Lower lobe of right lung (tissue), 2 donors: Measurements from ENCODE around the gene PDK2. TPM values are rescaled to one million over a fixed set of nuclear protein-coding genes. Genes with fewer than 3 reads are reported as not detected.

Experiments
- ATAC-seq, 2 donors: fragments of 200-7000 bp; cut with Tn5 transposase; one replicate each; pipeline ENCODE4 v1.9.1; 2020 to 2022; ENCODE audit warnings: mild to moderate bottlenecking in 2 of 2, moderate library complexity in 2 of 2
- DNase-seq: peaks from one replicate; pipeline ENCODE4 v3.0.0-alpha.2; 2020
- H3K27ac ChIP-seq: fragments of 200-600 bp; one replicate; pipeline ENCODE4 v1.8.0; 2022
- H3K27me3 ChIP-seq: fragments of 200-600 bp; one replicate; pipeline ENCODE4 v1.8.0; 2022; ENCODE audit warnings: low read depth
- H3K36me3 ChIP-seq: fragments of 200-600 bp; one replicate; pipeline ENCODE4 v1.8.0; 2022; ENCODE audit warnings: mild to moderate bottlenecking
- H3K4me1 ChIP-seq: fragments of 200-600 bp; one replicate; pipeline ENCODE4 v1.8.0; 2022
- H3K4me3 ChIP-seq: fragments of 200-600 bp; one replicate; pipeline ENCODE4 v1.8.0; 2022; ENCODE audit warnings: mild to moderate bottlenecking
- H3K9me3 ChIP-seq: fragments of 200-600 bp; one replicate; pipeline ENCODE4 v1.8.0; 2022
- intact Hi-C: fragments of 100-400 bp; cut with DNase I; formaldehyde crosslinking; loops from one replicate; pipeline ENCODE4 v1.11.0; 2022
- total RNA-seq: library from RNA; stranded (reverse); fragmentation: NEBNext Ultra II Directional; extraction: Animal tissue kit (Norgen Biotek cat#: 25700); gene quantifications from one replicate; pipeline ENCODE4 v1.2.1, GENCODE V29; 2021
- TF ChIP-seq, protein P1 (sequence below): fragments of 200-600 bp; IDR thresholded peaks from one replicate; pipeline ENCODE4 v1.8.0; 2022; ENCODE audit warnings: antibody characterized with exemption, mild to moderate bottlenecking
- donor health status: DM: no; HTN: yes; CAD: no; lungs with severe emphysema.

The PDK2 gene
- total RNA-seq, 1 donor from 2014 or later = 35.7 TPM

DNA sequence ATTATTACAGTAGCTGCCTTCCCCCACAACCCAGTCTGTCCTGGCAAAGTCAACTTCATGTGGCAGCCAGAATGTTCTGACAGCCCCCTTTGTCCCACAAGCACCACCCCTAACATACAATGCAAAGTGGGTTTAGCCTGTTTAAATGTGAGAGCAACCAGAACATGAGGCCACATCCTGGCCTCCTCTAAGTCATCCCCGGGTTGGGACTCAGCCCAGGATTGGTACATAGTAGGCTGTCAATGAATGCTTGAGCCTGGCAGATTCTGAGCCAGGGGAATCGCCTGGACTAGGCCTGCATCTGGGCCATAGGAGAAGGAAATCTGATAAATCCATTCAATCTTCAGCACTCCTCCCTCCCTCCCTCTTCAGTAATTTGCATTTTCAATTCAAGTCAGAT is 43.5 kb upstream of the PDK2 start:
- intact Hi-C loops = no loop called here
- ATAC-seq (no peak), DNase-seq (no peak)
- Histone ChIP-seq H3K27ac (peak overlapping the region; percentile 96), H3K4me1 (peaks cover 63% of the 10 kb centered on the region), H3K36me3 (no peaks in the 10 kb centered on the region), H3K4me3 (no peak overlapping the region), H3K27me3 (no peaks in the 10 kb centered on the region), H3K9me3 (no peaks in the 10 kb centered on the region)
- TF ChIP-seq, protein P1, sequence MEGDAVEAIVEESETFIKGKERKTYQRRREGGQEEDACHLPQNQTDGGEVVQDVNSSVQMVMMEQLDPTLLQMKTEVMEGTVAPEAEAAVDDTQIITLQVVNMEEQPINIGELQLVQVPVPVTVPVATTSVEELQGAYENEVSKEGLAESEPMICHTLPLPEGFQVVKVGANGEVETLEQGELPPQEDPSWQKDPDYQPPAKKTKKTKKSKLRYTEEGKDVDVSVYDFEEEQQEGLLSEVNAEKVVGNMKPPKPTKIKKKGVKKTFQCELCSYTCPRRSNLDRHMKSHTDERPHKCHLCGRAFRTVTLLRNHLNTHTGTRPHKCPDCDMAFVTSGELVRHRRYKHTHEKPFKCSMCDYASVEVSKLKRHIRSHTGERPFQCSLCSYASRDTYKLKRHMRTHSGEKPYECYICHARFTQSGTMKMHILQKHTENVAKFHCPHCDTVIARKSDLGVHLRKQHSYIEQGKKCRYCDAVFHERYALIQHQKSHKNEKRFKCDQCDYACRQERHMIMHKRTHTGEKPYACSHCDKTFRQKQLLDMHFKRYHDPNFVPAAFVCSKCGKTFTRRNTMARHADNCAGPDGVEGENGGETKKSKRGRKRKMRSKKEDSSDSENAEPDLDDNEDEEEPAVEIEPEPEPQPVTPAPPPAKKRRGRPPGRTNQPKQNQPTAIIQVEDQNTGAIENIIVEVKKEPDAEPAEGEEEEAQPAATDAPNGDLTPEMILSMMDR = no peak

DNA sequence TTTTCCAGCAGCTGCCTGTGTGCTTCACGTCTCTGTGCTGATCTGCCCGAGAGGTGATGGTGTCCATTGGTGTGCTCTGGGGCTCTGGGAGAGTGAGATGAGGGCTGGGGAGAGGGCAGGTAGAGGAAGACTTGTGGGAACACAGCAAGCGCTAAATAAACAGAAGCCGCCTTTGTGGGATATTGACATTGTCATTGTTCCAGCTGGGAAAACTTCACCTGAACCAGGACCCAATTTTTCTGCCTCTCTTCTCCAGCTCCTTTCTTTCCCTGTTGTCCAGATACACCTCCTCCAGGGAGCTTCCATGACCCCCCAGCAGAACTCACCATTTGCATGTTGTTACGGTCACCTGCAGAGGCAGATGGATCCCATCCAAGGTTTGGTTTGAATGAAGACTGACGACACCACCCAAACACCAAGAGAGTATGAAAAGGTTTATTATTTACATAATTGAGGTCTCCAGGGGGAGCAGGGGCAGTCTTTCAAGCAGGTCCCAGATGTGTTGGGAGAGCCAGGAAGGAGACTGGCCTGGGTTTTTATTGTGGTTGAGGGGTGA is 42.8 kb upstream of the PDK2 start:
- Histone ChIP-seq H3K4me3 (no peak overlapping the region), H3K27me3 (no peaks in the 10 kb centered on the region), H3K9me3 (no peaks in the 10 kb centered on the region), H3K4me1 (peaks cover 61% of the 10 kb centered on the region), H3K27ac (peak overlapping the region; percentile 96), H3K36me3 (no peaks in the 10 kb centered on the region)
- intact Hi-C loops = no loop called here
- ATAC-seq (no peak), DNase-seq (no peak)
- TF ChIP-seq, protein P1 = no peak

DNA sequence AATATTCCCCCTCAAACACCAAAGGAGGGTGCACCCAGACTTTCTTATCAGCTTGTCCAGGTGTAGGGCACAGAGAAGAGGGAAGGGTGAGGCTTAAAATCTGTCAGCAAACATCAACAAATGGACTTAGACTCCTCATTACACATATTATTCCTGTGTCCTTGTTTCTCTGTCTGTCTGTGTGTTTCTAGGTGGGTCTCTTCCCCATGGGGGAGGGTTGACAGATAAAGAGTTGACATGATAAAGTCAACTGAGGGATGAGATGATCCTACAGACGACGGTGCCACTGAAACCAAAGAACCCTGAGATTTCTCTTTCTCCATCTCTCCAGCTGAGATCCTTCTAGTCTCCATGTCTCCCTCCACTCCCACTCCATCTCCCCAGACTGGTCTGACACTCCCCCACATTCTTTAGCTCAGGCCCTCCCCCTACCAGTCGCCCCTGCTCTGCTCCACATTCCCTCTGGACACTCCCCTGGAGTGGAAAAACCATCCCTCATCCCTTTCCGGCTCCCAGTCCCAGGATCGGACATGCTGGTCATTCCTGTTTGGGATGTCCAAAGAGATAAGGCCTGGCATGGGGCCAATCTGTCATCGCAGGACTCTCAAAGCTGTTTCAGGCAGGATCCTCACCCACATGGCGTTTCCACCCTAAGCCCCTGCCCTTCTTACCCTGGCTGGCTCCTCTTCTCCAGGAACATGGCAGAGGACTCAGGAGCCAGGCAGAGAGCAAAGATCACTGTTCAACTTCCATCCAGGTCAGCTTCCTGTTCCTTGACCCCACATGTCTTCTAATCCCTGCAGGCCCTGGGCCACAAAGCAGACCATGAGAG is 42.1 kb upstream of the PDK2 start:
- no peak for ATAC-seq
- peaks cover 61% of the 10 kb centered on the region for H3K4me1 ChIP-seq

DNA sequence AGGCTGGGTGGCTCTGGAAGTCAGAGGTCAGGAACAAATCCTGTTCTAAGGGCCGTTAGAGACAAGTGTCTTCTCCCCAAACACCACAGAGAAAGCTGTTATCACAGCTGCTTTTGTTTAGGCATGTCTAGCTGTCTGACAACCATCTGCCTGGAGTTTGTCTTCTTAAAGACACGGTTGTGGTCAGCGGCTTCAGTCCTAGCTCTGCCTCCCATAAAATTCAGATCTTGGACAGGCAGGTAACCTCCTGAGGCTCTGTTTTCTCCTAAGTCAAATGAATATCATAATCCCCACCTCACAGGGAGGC is 41.5 kb upstream of the PDK2 start:
- TF ChIP-seq, protein P1 = no peak
- H3K4me3 ChIP-seq = no peak overlapping the region
- intact Hi-C loops = no loop called here
- peaks cover 65% of the 10 kb centered on the region for H3K4me1 ChIP-seq
- no peaks in the 10 kb centered on the region for H3K9me3 ChIP-seq
- no peak for ATAC-seq
- H3K36me3 ChIP-seq = no peaks in the 10 kb centered on the region
- H3K27ac ChIP-seq = peak overlapping the region; percentile 96
- no peaks in the 10 kb centered on the region for H3K27me3 ChIP-seq
- DNase-seq = no peak

More for the DNA sequence above, 42.1 kb upstream of the PDK2 start:
- Histone ChIP-seq H3K4me3 (no peak overlapping the region), H3K9me3 (no peaks in the 10 kb centered on the region), H3K36me3 (no peaks in the 10 kb centered on the region), H3K27ac (peak overlapping the region; percentile 96), H3K27me3 (no peaks in the 10 kb centered on the region)
- intact Hi-C loops = no loop called here
- DNase-seq = peak; percentile 65
- TF ChIP-seq, protein P1 = no peak

DNA sequence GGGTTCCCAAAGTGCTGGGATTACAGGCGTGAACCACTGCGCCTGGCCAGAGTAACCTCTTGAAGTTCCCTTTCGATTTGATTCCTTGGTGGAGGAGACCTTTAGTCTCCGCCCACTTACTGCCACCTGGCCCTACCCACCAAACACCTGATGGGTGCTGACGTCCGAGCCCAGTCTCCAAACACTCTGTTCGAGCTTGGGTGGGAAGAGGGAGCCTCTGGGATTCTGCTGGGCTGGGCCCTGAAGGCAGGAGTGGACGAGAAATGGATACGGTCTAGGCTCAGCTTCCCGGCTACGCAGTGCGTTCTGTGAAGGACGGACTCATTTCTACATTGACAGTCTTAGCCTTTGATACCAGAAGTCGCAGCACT is 40.1 kb upstream of the PDK2 start:
- intact Hi-C loops = no loop called here
- peak; percentile 86 for DNase-seq
- TF ChIP-seq, protein P1 = no peak

More for the DNA sequence above, 40.1 kb upstream of the PDK2 start:
- peak; percentile 81 to 82 for ATAC-seq
- Histone ChIP-seq H3K27me3 (no peaks in the 10 kb centered on the region), H3K4me1 (peaks cover 80% of the 10 kb centered on the region), H3K4me3 (peak overlapping the region; percentile 89), H3K36me3 (no peaks in the 10 kb centered on the region), H3K27ac (peak overlapping the region; percentile 96), H3K9me3 (no peaks in the 10 kb centered on the region)
